ENCODE data around the gene COL18A1.
"Not testable (repeated sequence)": the region's sequence is repeated elsewhere in the genome, so short reads cannot be mapped to it uniquely, and the experiment has no call there.

COL18A1 gene

DNA sequence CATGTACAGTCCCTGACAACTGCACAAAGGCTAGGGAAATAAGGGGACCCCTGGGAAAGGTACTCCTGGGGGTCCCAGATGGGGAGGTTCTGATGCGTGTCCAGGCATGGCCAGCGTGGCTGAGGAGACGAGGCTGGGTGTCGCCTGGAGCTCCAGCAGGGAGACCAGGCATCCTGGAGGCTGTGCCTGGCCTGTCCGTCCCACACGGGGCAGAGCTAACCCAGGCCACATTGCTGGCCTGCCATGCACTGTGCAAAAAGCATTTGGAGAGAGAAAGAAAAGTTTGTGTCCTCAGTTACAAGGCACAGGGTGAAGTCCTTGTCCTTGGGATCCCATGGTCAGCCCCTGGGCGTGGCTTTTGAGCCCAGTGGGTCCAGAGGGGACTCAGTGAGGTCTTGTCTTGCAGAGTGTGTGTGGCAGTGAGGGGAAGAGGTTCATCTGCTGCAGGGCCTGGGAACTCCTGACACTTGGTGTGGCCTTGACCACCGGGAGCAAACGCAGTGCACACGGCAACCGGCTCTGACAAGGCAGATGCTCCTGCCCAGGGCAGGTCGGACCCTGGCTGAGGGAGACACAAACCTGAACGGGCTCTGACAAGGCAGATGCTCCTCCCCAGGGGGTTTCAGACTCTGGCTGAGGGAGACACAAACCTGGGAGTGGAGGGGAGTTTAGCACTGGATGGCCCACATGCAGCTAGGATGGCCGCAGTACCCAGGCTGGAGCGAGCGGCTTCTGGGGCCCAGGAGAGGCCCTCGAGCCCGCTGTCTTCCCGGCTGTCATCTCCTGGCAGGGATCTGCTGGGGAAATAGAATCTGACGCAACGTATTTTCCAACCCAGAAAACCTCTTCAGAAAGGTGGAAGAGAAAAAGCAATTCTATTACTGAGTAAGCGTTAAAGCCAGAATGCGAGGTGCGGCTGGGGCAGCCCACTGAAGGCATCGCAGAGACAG lies 37.3 kb upstream of the COL18A1 start:
- no peak for DNase-seq

DNA sequence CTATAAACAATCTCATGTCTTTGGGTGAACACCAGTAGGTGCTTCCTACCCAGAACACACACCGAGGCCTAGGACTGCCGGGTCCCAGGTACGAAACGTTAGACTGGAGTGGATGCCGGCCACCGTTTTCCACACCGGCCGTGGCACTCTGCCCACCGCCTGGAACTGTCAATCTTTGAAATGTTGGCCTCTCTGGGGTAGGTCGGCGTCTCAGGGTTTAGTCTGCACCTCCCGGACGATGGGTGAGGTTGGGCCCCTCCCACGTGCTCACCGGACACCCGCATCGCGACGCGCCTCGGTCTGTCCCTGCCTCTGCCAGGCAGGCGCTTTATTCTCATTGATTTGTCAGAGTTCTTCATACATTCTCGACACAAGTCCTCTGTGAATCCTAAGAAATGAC lies 35.9 kb upstream of the COL18A1 start:
- DNase-seq: not testable (repeated sequence)

DNA sequence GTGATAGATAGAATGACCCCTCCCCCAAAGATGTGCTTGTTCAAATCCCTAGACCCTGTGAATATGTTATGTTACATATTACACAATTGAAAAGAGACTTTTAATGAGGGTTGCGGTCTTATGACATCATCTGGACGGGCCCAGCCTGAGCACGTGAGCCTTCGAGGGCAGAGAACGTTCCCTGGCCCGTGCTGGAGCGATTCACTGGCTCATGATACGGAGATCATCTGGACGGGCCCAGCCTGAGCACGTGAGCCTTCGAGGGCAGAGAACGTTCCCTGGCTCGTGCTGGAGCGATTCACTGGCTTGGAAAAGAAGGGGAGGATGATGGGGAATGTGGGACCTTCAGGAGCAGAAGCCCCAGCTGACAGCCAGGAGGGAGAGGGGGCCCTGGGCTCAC lies 34.4 kb upstream of the COL18A1 start:
- no peak for DNase-seq

DNA sequence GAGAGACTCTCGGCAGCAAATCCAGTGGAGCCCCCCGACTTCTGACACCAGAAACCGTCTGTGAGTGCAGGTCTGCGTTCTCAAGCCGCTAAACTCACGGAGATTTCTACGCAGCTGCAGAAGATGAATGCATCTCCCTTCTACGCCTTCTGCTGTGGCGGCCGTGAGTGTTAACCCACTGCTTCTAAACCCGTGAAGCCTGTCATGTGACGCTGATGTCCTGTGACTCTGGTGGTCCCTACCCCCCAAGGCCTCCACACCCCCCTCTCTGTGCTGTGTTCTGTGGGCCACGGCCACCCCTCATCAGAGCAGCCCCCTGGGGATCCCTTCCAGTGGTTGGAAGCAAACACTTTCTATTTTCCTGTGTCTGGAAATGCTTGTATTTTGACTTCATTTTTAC lies 33.9 kb upstream of the COL18A1 start:
- DNase-seq: no peak

DNA sequence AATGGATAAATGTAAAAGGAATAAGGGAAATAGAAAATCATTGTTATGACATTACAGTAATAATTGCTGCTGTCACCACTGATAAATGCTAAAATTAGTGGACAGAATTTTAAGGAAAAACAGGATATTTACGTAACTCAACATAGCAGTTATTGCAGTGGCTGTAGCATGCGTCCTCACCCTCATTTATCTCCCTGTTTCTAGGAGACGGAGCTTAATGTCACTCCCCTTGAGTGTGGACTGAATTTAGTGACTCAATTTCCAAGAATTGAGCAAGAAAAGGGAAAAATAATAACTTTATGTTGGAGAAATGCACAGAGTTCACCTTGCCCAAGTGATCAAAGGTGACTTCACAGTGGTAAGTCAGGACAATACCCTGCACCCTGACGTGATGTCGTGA lies 33.3 kb upstream of the COL18A1 start:
- DNase-seq: no peak

DNA sequence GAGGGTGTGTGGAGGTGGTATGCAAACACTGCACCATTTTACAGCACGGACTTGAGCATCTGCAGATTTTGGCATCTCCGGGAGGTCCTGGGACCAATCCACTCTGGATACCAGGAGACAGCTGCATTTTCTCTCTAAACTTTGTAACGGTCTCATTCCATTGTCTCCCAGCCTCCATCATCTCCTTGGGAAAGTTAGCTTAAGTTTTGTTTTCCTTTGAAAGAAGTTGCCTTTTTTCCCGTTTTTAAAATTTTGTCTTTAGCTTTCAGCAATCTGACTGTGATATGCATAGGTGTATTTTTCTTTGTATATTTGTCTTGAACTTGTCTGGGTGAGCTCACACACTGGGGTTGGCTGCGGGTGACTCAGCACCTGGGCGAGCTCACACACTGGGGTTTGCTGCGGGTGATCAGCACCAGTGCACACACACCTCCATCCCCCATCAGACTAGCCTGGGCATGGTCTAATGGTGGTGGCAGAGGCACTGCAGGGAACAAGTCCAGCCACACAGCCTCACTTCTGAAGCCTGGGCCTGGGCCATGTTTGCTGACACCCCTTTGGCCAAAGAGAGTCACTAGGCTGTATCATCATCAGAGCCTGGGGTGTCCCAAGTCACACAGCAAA lies 32.1 kb upstream of the COL18A1 start:
- DNase-seq: no peak

DNA sequence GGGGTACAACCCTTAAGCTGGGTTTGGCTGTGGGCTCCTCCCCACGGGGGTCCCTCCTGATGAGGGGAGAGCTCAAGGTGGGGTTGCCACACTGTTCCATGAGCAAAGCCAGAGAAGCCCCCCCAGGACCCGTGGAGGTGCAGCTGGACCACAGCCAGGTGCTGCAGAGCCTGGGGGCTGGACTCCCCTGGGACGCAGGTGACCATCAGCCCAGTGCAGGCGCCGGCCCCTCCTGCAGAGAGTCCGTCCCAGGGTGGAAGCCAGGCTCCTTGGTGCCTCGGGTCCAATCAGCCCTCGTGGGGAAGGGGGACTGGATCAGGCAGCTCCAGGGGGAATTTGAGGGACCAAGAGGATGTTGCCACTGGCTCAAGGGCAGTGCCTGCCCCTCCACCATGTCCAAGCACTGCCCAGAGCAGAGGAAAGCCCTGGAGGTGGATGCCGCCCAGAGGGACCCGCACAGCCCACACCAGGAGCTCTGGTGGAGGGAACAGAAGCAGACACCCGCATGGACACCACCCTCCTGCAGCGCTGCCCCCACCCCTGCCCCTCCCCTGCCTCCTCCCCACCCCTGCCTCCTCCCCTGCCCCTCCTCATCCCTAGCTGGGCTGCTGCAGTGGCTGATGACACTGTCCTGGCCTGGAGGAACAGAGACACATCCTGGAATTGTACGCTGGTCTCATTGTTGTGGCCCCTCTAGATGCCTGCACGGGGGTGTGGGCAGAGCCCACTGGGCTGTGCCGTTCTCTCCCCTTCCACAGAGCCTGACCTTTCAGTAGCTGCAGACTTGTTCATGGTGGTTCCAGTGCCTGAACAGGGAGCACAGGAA lies 30.8 kb upstream of the COL18A1 start:
- DNase-seq: no peak

DNA sequence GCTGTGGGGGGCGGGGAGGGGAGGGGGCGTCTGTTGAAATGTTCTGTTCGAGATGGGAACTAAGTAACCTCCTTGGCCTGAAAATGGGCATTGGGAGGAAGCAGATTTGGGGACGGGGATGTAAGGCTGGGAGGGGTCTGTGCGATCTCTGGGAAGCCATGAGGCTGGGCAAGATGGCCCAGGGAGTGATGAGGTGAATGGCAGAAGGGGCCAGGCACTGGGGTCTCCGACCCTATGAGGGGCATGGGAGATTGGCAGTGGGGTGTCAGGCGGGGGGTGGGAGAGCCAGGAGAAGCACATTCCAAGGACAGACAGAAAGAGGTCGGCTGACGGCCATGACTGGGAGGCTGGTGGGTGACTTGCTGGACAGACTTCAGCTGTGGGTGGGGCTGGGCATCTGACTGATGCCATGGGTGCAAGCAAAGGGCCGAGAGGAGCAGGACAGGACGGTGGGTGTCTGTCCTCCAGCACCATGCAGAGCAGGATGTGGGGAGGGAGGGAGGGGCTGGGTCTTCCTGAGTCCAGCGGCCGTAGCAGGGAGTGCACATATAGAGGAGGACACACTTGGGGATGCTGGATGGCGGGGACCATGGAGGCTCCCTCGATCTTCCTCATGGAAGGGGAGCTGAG lies 30.0 kb upstream of the COL18A1 start:
- DNase-seq: no peak

DNA sequence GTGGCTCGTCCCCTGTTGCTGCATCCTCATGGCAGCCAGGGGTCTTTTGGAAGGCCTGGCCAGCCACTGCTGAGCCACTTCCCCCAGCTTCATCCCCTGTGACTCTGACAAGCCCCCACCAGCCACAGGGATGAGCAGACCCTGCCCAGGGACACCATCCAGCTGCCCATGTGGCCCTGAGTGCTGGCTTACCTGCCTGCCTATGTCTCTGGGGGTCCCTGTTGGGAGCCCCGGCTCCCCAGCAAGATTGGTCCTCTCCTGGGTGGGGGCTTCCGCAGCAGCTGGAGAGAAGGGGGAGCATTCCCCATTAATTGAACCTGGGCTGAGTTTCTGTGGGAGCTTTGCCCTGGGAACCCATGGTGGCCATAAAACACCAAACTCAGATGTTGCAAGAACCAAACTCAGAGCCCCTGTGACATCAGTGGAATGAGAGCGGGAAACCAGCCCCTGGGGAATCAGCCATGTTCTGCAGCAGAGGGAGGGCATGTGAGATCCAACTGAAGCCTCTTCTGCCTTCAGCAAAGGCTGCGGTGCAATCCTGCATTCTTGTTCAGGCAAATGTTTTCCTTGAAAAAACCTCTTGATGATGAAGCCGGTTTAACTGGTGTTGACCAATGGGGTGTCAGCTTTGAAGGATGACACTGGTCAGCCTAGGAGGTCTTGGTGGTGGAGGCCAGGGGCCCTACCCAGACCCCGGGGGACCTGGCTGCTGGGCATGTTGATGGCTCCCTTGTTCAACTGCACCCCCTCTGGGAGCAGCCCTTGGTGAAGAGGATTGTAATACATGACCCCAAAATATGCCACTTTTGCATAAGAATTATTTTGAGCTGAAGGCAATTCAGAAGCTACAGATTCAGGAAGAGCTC lies 28.3 kb upstream of the COL18A1 start:
- no peak for DNase-seq

DNA sequence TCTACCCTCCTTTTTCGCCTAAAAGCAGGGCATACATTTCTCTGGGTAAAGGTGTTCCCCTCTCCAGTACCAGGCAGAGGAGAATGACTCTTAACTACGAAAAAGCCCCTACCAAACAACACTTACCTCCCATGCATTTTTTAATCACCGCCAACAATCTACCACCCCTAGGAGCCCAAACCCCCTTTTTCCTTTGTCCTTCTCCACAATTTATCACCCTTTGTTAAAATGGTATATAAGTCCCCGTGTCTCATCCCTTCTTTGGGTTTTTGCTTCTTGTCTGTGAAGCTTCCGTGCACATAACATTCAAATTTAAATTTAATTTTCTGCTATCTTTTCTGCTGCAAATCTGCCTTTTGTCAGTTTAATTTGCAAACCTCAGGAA lies 27.6 kb upstream of the COL18A1 start:
- DNase-seq: no peak

DNA sequence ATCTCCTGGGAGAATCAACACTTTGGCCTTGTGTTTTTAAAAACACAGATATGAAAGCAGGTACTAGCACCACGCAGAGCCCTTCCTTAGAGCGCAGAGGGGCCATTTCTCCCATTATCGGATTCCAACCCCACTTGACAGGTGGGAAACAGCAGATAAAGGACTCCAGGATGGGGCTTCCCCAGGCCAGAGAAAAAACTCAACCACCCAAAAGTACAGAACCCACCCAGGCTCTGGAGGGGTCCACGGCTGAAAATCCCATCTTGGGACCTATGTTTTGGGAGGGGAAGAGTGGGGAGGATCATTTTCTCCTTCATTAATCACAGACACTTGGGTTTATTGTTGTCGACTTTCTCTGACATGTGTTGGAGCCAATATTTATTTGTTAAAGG lies 27.1 kb upstream of the COL18A1 start:
- DNase-seq: no peak

DNA sequence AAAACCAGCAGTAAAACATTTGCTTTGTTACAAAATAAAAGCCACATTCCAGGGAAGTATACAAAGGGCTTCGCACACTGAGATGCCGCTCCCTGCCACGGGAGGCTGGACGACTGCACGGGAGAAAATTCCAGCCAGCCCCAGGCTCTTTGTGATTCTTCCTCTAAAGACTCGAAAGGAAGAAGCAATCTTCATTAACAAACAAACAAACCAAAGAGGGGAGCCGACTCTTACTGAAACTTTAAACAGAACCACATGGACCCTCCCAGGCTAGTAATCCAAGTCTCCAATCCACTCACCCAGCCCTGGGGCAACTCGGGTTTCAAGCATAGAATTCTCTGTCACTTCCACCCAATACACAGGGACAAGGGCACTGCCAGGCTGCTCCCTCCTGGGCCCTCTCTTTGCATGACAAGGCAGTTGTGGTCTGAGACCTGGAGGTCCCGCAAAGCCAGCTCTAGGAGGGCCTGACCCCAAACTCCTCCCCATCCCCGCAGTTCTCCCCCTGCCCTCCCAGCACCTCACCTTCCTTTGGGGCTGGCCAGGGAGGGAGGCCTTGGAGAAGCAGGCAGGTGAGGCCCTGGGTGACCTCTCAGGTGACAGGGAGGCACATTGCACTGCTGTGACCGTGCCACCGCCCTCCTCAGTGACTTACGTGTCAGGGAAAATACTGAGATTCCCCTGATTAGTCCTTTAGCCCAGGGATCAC lies 26.6 kb upstream of the COL18A1 start:
- no peak for DNase-seq

DNA sequence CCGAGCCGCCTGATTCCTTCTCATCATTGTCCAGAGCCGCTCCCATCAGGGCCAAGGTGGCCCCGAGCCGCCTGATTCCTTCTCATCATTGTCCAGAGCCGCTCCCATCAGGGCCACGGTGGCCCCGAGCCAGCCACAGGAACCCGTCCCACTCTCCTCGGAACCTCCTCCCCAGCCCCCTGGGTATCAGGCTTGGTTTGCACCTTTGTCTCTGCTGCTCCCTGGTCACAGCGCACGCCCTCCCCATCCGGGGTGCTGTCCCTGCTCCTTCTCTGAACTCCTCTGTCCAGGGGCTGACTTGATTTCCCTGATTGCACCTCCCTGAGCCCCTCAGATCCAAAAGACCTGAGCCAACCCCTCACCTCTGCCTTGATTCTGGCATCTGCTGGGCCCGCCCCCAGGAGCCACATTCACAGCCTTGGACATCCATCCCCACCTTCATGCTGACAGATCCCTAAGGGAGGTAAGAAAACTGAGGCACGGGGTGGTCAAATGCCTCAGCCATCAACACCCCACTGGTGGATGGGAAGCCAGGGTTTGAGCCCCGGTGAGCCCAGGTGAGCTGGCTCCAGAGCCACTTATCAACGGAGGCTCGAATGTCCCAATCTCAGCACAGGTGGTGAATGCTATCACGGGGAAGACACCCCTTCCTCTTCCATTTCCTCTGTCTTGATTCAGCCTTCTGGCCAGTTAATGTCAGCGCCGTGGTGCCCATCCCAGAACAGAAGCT lies 25.6 kb upstream of the COL18A1 start:
- DNase-seq: no peak

DNA sequence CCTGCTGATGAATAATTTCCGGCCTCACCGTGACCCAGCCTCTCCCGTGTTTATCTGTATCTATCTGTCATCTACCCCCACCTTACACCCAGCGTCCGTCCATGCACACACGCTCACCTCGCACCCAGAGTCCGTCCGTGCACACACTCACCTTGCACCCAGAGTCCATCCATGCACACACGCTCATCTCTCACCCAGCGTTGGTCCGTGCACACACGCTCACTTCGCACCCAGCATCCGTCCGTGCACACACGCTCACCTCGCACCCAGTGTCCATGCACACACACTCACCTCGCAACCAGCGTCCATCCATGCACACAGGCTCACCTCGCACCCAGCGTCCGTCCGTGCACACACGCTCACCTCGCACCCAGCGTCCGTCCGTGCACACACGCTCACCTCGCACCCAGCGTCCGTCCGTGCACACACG lies 25.0 kb upstream of the COL18A1 start:
- no peak for DNase-seq

DNA sequence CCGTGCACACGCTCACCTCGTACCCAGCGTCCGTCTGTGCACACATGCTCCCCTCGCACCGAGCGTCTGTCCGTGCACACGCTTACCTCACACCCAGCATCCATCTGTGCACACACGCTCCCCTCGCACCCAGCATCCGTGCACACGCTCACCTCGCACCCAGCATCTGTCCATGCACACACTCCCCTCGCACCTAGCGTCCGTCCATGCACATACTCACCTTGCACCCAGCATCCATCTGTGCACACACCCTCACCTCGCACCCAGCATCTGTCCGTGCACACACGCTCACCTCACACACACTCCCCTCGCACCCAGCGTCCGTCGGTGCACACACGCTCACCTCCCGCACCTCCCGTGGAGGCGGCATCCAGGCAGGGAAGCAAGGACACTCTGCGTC lies 24.4 kb upstream of the COL18A1 start:
- no peak for DNase-seq

DNA sequence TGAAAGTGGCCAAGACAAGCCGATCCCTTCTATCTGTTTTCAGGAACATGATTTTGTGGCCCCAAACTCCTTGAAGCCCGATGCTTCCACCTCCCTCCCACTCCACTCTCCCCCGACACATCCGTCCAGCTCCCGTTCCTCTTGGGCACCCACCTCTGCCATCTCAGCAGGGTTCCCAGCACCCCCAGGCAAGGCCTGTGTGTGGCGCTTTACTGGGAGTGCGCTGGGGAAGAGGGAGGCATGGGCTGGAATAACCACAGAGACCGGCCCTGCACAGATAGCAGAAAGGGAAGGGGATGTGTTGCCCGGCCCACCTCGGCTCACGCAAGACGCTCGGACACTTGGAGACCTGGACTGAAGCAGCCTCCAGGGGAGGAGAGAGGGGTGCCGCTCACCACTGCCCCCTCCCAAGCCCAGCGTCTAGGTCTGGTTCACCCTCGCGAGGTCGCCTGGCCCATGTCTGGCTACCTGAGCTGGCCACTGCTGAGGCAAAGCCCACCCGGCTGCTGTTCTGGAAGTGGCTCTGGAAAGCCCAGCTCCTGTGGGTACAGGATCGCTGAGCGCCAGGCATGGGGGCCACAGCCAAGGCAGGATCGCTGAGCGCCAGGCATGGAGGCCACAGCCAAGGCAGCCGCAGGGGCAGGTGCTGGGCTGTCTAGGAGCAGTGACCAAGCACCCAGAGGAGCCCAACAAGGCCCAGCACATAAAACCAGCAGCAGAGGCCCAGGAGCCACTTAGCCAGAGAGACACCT lies 23.8 kb upstream of the COL18A1 start:
- no peak for DNase-seq

DNA sequence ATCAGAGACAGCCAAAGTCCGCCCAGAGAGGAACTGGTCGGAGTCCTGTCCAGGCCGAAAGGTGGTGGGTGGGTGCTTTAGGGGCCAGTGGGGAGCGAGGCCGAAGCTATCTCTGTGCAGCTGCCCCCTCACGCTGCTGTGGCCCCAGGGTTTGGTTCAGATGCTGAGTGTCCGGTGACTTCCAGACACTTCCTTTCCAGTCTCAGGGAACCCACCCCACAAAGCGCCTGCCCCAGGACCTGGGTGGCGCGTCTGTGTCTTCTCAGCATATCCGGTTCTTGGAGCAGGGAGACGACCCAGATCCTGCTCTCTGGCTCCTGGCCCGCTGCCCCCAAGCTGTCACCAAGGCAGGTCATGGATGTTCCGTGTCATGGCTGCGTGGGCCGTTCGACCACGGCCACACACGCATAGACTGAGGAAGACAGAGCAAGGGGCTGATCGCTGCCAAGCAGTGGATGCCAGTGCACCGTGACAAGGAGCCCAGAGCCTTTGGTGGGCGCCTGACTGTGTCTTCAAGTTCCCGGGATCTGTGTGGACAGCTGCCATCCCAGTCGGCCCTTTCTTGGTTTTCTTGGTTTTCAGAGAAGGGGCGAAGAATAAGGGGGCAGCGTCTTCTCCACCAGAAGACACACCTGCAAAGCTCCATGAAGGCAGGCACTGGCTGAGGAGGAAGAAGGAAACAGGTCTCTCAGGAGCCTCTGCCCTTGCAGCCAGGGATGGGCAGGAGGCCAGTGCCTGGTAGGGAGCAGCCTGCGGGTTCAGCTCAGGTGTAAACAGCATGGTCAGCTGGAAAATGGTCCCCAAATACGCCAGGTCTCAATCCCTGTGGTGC lies 22.9 kb upstream of the COL18A1 start:
- no peak for DNase-seq

DNA sequence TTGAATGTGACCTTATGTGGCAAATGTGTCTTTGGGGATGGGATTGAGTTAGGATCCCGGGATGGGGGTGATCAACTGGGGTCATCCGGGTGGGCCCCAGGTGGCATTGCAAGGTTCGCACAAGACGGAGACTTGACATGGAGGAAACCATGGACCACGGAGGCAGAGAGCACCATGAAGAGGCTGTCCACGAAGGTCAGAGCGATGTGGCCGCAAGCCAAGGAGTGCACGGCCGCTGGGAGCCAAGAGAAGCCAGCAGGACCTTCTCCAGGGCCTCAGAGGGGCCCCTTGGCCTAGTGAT lies 22.3 kb upstream of the COL18A1 start:
- no peak for DNase-seq

DNA sequence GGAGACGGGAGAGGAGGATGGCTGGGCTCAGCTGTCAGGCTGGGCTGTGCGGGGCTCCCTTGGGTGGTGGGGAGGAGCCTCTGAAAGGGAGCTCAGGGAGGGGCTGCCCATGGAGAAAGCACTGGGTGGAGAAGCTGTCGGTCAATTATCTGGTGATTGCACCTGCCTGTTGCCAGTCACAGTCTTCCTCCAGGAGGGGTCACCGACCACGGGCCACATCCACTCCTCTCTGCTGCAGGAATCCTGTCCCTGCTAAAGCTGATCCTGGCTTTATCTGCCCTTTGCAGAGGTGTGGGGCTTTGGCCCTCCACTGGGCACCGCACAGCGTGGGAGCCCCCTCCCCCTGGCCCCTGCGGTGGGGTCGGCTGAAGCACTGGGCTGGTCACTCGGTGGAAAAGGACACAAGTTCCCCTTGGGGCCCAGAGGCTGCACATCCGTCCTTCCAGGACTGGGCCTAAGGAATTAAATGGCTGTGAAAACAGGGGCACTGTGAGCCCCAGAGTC lies 21.8 kb upstream of the COL18A1 start:
- no peak for DNase-seq

Measured in activated CD4-positive, CD25-positive, alpha-beta regulatory T cell treated with anti-CD3 and anti-CD28 coated beads, Interleukin-2, amount 50 U/mL, for 72 hours (primary cell).